ENCODE data around the gene TMEFF2.
A peak's percentile ranks its signal among the peaks of the same experiment; 100 is the strongest.

Gene TMEFF2

DNA sequence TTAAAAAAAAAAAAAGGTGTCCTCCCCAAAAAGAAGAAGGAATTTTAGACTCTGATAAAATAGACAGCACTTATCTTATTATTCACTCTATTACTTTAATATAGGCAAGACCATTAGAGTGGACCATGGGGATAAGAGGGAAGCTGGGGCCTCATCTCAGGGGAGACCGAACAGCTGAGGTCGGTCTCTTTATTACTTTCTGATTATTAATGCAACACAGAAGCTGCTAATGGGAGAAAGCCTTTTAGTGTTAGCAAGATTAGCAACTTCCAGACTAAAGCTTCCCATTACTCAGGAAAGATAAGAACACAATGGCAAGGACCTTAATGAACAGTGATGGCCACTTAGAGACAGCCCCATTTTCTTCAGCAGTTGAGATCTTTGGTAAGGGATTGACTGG is 135.5 kb downstream of the TMEFF2 start:
- no peak for DNase-seq

- no peak for DNase-seq
Measured at GRCh38 chr2:192053921-192054320, 140.8 kb downstream of the TMEFF2 start.

GRCh38 chr2:192051533-192051932 is 143.2 kb downstream of the TMEFF2 start:
- no peak for DNase-seq

DNA sequence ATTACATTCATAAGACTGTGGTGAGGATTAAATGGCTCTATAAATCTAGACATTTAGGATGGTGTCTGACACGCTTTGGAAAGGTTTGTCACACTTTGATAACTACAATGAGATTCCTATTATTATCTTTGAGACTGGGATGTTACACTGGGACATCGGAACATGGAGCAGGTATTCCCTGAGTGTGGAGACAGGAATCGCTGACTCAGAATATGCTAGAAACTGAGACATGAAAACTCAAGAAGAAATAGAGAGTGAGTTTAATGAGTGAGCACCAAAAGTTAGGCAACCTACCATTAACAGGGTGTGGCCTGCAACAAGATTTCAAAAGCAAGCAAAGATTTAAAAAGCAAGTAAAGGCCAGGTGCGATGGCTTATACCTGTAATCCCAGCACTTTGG is 145.4 kb downstream of the TMEFF2 start:
- DNase-seq = no peak

DNA sequence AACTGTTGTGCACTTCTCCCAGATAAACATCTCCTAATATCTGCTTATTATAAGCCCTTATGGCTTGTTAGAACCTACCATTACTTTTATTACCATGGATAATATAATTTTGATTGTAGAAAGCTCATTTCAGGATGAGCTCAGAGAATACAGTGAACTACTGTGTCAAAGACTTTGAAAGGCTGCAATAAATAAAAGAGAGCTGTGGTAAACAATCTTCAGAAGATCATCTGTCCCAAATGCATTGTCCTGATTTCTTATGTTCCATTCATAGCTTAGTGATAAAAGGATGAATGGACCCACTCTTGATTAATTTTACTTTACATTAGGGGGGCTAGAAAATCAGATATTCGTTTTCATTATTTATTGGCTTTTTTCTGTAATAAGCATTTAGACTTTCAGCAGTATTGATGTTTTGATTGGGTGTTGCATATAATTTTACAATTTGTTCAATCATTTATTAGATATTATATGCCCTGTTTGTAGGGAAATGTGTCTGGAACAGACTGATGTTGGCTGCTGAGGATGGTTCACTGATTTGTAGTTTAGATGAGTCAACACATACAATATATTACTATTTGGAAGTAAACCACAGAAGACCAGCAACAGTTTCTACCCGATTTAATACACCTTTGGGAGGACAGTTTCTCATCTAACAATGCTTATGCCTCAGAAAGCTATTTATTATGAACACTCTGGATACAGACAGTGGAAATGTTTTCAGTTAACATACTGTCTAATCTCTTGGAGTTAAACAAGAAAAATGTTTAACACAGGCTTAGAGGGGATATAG is 147.2 kb downstream of the TMEFF2 start:
- DNase-seq = no peak

DNA sequence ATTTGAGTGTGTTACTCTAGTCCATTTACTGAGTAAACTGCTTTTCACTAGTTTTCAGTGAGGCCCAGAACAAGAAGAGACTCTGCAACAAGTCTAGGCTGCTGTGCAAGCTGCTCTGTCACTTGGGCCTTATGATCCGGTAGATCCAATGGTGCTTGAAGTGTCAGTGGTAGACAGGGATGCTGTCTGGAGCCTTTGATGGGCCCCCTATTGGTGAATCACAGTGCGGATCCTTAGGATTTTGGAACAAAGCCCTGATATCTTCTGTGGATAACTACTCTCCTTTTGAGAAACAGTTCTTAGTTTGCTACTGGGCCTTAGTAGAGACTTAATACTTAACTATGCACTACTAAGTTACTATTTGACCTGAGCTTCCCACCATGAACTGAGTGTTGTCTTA is 150.2 kb downstream of the TMEFF2 start:
- DNase-seq = no peak

GRCh38 chr2:192043216-192043870 is 151.4 kb downstream of the TMEFF2 start:
- DNase-seq = no peak

GRCh38 chr2:192042126-192042525 is 152.6 kb downstream of the TMEFF2 start:
- no peak for DNase-seq

DNA sequence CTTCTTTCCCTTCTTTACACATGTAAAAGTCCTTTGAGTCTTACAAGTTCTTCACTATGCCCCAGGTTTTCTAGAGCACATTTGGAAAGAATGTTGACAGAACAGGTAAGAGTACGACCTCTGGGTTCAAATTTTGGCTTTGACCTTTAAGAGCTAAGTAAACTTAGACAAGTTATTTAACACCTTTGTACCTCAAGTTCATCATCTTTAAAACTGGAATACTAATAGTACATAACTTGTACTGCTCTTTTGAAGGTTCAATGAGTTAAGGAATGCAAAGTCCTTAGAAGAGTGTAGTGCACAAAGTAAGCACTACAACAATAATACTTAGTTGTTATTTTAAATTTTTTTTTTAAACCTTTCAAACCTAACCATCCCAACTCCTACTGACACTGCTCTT is 156.6 kb downstream of the TMEFF2 start:
- DNase-seq = no peak

DNA sequence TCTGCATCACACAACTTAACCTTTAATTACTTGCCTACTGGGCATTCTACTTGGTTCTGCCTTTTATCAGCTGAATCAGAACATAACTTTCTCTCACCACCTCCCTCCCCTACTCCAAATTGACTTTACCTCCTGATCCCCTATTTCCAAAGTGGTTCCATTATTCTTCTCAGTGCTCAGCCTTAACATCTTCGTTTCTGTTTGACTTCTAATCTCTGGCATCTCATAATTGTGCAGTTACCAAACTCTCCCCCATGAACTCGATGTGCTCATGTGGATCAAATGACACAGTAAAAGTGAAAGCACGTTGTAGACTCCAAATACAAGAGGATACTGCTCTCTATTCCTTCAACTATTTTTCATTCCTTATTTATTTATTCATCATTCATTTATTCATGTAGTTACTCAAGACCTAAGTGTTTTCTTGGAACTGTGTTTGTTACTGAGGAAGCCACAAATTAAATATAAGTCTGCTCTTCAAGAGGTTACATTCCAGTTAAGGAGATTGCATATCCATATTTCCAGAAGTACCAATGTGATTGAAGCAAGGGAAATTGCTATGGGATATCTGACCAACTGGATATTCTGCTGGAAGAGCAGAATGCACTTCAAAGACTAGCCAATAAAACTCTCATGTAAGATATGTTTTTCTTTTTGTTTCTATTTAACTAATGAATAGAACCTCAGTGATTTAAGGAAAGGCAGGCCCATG is 158.8 kb downstream of the TMEFF2 start:
- DNase-seq = no peak

GRCh38 chr2:192030856-192031255 is 163.9 kb downstream of the TMEFF2 start:
- peak in 2 of 3 donors; percentile 10 to 13 for DNase-seq

GRCh38 chr2:192030289-192030688 is 164.4 kb downstream of the TMEFF2 start:
- peak in 1 of 3 donors; percentile 7 for DNase-seq

- peak in 2 of 3 donors; percentile 17 to 24 for DNase-seq
Measured at GRCh38 chr2:192029089-192029488, 165.6 kb downstream of the TMEFF2 start.

DNA sequence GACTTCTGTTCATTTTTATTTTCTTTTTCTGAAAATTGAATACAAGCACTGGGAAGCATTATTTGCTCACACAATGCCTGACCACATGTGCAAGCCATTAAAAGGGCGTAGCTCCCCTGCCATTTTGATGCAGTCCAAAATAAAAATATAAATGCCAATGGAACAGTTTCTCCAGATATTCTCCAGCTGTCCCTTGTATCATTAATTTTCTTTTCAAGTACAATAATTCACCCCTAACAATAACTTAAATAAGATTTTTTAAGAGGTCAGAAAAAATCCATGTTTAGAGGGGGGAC is 168.0 kb downstream of the TMEFF2 start:
- no peak for DNase-seq

- DNase-seq = no peak
Measured at GRCh38 chr2:192026059-192026824, 168.5 kb downstream of the TMEFF2 start.

DNA sequence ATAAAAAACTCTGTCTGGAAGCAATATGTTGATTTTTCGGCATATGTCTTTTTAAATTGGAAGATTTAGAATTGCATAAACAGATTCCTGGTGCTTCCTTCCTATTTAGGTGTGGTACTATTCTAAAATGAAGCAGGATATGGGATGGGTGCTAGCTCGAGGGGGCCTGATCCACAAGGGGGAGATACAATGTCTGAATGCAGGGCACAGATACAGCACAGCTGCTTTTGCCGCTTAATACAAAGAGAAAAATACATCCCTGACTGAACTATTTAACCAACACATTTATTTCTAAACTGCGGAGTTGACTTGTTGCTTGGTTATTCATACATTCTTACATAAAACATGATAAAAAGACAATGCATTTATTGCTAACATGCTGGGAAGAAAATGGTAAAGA is 169.1 kb downstream of the TMEFF2 start:
- DNase-seq = no peak

GRCh38 chr2:192023006-192023405 is 171.7 kb downstream of the TMEFF2 start:
- DNase-seq = no peak

- DNase-seq = no peak
Measured at GRCh38 chr2:192017844-192018243, 176.9 kb downstream of the TMEFF2 start.

GRCh38 chr2:192016265-192016664 is 178.5 kb downstream of the TMEFF2 start:
- DNase-seq = no peak

DNA sequence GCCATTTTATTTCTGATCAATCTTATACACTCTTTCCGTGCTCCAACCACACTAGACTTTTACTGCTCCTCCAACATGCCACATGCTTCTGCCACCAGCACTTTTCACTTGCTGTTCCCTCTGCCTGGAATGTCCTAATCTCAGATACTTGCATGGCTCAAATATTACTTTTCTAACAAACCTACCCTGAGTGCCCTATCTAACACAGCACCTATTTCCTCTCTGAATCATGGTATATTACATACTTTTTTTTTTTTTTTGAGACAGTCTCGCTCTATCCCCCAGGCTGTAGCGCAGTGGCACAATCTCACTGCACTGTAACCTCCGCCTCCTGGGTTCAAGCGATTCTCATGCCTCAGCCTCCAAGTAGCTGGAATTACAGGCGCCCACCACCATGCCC is 181.5 kb downstream of the TMEFF2 start:
- no peak for DNase-seq

DNA sequence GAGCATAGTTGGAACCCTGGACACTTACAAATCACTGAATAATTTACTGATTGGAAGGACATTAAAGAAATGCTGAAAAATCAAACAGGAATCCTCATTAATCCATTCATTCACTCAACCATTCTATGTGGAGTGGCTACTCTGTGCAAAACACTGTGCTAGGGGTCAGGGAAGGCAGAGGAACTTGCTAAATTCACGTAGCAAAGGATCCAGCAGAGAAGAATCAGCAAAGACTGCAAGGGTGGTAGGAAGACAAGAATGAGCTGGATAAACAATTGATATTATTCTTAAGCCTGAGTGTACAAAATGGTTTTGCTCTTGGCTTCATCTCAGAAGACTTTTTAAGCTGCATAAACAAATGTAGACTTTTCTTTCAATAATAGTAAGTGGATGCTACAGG is 183.5 kb downstream of the TMEFF2 start:
- DNase-seq = no peak

DNA sequence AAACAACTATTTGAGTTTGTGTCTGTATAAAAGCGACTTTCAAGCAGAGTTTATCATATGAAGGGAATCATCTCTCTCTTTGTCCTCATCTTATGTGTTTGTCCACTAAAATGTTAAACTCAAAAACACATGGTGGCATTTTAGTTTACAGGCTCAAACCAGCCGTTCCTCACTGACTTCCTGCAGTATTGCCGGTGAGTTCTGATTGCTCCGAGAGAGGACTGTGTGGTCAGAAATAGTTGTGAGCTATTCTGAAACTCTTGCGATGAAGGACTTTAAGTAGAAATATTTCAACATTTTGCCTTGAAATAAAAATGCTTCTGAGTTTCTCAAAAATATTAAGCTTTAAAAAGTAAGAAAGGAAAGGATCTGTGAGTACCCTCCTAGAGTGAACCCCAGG is 184.7 kb downstream of the TMEFF2 start:
- DNase-seq = no peak

DNA sequence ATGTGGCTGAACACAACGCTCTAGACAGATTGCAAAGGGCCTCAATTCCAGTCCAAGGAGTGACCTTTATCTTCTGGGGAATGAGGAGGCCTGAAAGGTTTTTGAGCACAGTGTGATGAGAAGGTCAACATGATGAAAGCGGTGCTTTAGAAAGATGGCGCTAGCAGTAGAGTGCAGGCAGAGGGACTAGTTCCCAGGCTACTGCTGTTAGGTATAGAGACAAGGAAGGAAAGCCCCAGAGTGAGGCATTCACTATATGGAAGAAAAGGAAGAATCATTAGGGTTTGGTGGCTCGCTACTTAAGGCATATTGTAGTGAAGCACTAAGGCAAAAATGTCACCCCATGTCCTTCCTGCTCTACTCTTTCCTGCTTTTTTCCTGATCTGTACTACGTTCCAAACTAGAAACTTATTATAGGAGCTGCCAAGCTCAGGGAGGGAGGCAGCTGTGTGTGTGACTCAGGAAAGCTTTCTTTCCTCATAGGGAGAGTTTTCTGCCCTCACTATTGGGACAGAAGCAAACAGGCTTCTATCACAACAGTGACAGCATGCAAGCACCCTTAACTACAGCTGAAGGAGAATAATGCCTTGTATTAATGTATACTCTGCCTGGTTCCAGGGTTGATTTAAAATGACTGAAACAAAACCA is 187.0 kb downstream of the TMEFF2 start:
- no peak for DNase-seq

Data from suppressor macrophage treated with lipopolysaccharide for 1 hour (primary cell).